OCI-M2 (cell line): Measurements from ENCODE around the gene KLK7.

Experiments used
- DNase-seq: peaks from one replicate; lab custom pipeline; 2025; ENCODE audit not compliant: unreplicated experiment; lab: John Stamatoyannopoulos, UW

The KLK7 gene

GRCh38 chr19:50939596-50939995 lies 44.1 kb downstream of the KLK7 start:
- no peak for DNase-seq

- DNase-seq, result no peak
Observed at GRCh38 chr19:50933640-50934039, 50.1 kb downstream of the KLK7 start.

- DNase-seq, result no peak
Observed at GRCh38 chr19:50932690-50933083, 51.0 kb downstream of the KLK7 start.

GRCh38 chr19:50932018-50932689 lies 51.6 kb downstream of the KLK7 start:
- no peak for DNase-seq

- no peak for DNase-seq
Observed at GRCh38 chr19:50931023-50931422, 52.7 kb downstream of the KLK7 start.

GRCh38 chr19:50928831-50929230 lies 54.9 kb downstream of the KLK7 start:
- no peak for DNase-seq
